CD4-positive, alpha-beta T cell treated with Interleukin-6 at 100 ng/mL for 8 hours (primary cell): Measurements from ENCODE around the gene BOK.

ENCODE experiments used
- DNase-seq: peaks from one replicate; pipeline ENCODE4 v3.0.0-alpha.2; 2020; ENCODE audit warnings: mixed read lengths, low spot score

Gene BOK

GRCh38 chr2:241603686-241604085, 45.1 kb downstream of the BOK start:
- no peak for DNase-seq

- no peak for DNase-seq
These were observed 47.6 kb downstream of the BOK start for GRCh38 chr2:241606186-241606585.

GRCh38 chr2:241607162-241607885, 48.8 kb downstream of the BOK start:
- DNase-seq = no peak

- DNase-seq = no peak
These were observed 50.3 kb downstream of the BOK start for GRCh38 chr2:241608881-241609280.

GRCh38 chr2:241609859-241610793, 51.6 kb downstream of the BOK start:
- peak; percentile 87 for DNase-seq

GRCh38 chr2:241611062-241611461, 52.5 kb downstream of the BOK start:
- DNase-seq = no peak

GRCh38 chr2:241612156-241613016, 53.8 kb downstream of the BOK start:
- no peak for DNase-seq

- no peak for DNase-seq
These were observed 54.7 kb downstream of the BOK start for GRCh38 chr2:241613017-241613780.

GRCh38 chr2:241615041-241615440, 56.5 kb downstream of the BOK start:
- no peak for DNase-seq

GRCh38 chr2:241615522-241616052, 57.0 kb downstream of the BOK start:
- no peak for DNase-seq

- no peak for DNase-seq
These were observed 57.9 kb downstream of the BOK start for GRCh38 chr2:241616168-241617125.

GRCh38 chr2:241617431-241618154, 59.0 kb downstream of the BOK start:
- DNase-seq = peak; percentile 48

GRCh38 chr2:241618296-241618805, 59.8 kb downstream of the BOK start:
- no peak for DNase-seq

GRCh38 chr2:241618829-241619228, 60.3 kb downstream of the BOK start:
- no peak for DNase-seq

GRCh38 chr2:241619597-241620418, 61.3 kb downstream of the BOK start:
- no peak for DNase-seq

GRCh38 chr2:241620419-241620769, 61.8 kb downstream of the BOK start:
- no peak for DNase-seq
